Lower leg skin (tissue), 4 donors: Measurements from ENCODE around the gene ORC3. TPM values are rescaled to one million over a fixed set of nuclear protein-coding genes. Genes with fewer than 3 reads are reported as not detected.
"Not testable (repeated sequence)": the region's sequence is repeated elsewhere in the genome, so short reads cannot be mapped to it uniquely, and the experiment has no call there.

Experiments used
- DNase-seq, 2 donors: peaks; one replicate each; pipeline ENCODE4 v3.0.0-alpha.2; 2019; ENCODE audit warnings: low spot score in 2 of 2
- H3K4me3 ChIP-seq: fragments of 200-600 bp; sonication (generic); 2 replicates; pipeline ENCODE4 v1.5.1; 2017; ENCODE audit warnings: mild to moderate bottlenecking, low read depth; ENCODE audit not compliant: poor library complexity, severe bottlenecking
- POLR2A ChIP-seq, 2 donors: fragments of 450-650 bp; IDR thresholded peaks; one replicate each; pipeline ENCODE4 v1.6.1; 2016 to 2017; ENCODE audit warnings: antibody characterized with exemption in 2 of 2, mild to moderate bottlenecking in 1 of 2, moderate library complexity in 1 of 2
- WGBS, 2 donors: methylation state at CpG; one replicate each; pipeline ENCODE4 v1.1.5; 2018; 5-methylcytosine and 5-hydroxymethylcytosine counted together
- intact Hi-C: fragments of 100-400 bp; cut with DNase I; formaldehyde crosslinking; loops from one replicate; pipeline ENCODE4 v1.15.0; 2023; ENCODE audit warnings: low total_unique reads
- total RNA-seq, 4 donors: library from RNA; depleted of rRNA; stranded (reverse); fragments of >200 nt; gene quantifications; one replicate each; pipeline ENCODE4 v1.1.0, GENCODE V29; 2016
- TF ChIP-seq, protein P1 (sequence below), 3 donors: fragments of 450-650 bp; IDR thresholded peaks; one replicate each; pipeline ENCODE4 v1.5.1; 2016; ENCODE audit warnings: antibody characterized with exemption in 3 of 3, mild to moderate bottlenecking in 3 of 3, moderate library complexity in 2 of 3

The ORC3 gene
- total RNA-seq, 4 donors from 2014 or later: 9.9 to 19.1 (median 12.7) TPM

GRCh38 chr6:87600576-87600975 is 10.6 kb downstream of the ORC3 start:
- DNase-seq: no peak
- TF ChIP-seq, protein P1, sequence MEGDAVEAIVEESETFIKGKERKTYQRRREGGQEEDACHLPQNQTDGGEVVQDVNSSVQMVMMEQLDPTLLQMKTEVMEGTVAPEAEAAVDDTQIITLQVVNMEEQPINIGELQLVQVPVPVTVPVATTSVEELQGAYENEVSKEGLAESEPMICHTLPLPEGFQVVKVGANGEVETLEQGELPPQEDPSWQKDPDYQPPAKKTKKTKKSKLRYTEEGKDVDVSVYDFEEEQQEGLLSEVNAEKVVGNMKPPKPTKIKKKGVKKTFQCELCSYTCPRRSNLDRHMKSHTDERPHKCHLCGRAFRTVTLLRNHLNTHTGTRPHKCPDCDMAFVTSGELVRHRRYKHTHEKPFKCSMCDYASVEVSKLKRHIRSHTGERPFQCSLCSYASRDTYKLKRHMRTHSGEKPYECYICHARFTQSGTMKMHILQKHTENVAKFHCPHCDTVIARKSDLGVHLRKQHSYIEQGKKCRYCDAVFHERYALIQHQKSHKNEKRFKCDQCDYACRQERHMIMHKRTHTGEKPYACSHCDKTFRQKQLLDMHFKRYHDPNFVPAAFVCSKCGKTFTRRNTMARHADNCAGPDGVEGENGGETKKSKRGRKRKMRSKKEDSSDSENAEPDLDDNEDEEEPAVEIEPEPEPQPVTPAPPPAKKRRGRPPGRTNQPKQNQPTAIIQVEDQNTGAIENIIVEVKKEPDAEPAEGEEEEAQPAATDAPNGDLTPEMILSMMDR (IDR thresholded peaks at IDR 0.05): no peak
- no peak for TF ChIP-seq POLR2A (IDR thresholded peaks at IDR 0.05)
- 86 to 97% methylated on average over 1 of the region's 1 CpG for WGBS, 2 donors
- H3K4me3 ChIP-seq: no peak overlapping the region
- intact Hi-C loops: no loop called here

GRCh38 chr6:87606199-87606598 is 16.3 kb downstream of the ORC3 start:
- intact Hi-C loops: no loop called here
- no peak for TF ChIP-seq POLR2A (IDR thresholded peaks at IDR 0.05)
- TF ChIP-seq, protein P1 (IDR thresholded peaks at IDR 0.05): no peak
- no peak overlapping the region for H3K4me3 ChIP-seq
- 74 to 85% methylated on average over 2 of the region's 2 CpGs for WGBS, 2 donors
- DNase-seq: no peak

DNA sequence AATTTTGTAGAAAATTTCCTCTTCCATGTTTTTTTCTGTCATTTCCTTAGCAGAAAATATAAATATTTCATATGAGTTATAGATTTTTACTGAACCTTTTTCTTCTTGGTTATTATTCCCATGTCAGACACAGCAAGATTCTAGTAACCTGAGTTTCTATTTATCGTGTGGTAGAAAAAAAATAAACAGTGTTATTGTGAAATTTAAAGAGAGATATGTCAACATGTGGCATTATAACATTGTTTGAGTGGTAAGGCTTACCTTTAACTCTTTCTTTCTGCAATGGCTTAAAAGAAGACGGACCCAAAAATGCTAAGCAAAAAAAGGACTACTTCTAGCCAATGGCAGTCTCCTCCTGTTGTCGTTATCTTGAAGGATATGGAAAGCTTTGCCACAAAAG is 18.9 kb downstream of the ORC3 start:
- intact Hi-C loops: no loop called here
- H3K4me3 ChIP-seq: no peak overlapping the region
- TF ChIP-seq POLR2A (IDR thresholded peaks at IDR 0.05): no peak
- TF ChIP-seq, protein P1 (IDR thresholded peaks at IDR 0.05): no peak
- WGBS, 2 donors: 79 to 96% methylated on average over 3 of the region's 3 CpGs
- DNase-seq: no peak

DNA sequence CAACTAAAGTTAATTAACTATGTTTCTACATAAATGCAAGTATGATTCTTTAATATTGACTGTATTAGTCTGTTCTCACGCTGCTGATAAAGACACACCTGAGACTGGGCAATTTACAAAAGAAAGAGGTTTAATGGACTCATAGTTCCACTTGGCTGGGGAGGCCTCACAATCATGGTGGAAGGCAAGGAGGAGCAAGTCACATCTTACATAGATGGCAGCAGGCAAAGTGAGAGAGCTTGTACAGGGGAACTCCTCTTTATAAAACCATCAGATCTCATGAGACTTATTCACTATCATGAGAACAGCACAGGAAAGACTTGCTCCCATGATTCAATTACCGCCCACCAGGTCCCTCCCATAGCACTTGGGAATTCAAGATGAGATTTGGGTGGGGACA is 23.1 kb downstream of the ORC3 start:
- intact Hi-C loops: not testable (repeated sequence)

GRCh38 chr6:87617405-87617804 is 27.5 kb downstream of the ORC3 start:
- no peak overlapping the region for H3K4me3 ChIP-seq
- WGBS, 2 donors: 93% methylated on average over 4 of the region's 4 CpGs
- no peak for DNase-seq
- TF ChIP-seq POLR2A (IDR thresholded peaks at IDR 0.05): no peak
- TF ChIP-seq, protein P1 (IDR thresholded peaks at IDR 0.05): no peak
- intact Hi-C loops: no loop called here

More for the DNA sequence above, 23.1 kb downstream of the ORC3 start:
- WGBS, 2 donors: 98 to 99% methylated on average over 2 of the region's 2 CpGs
- not testable (repeated sequence) for DNase-seq, H3K4me3 ChIP-seq

DNA sequence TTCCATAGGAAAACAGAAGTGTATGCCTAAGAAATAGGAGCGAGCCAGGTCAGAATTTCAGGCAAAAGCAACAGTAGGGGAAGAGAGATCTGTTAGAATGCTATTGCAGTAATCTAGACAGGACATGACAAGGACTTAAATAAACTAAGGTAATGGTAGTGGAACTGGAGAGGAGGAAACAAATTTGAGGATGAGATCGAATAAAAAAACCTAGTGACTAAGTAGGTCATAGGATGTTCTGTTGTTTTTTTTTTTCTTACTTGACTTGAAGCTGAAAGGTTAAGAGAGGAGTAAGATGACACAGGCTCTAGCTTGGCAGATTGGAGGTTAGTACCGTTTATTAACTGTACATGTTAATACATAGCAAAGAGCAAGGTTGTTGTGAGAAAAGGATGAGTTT is 28.6 kb downstream of the ORC3 start:
- H3K4me3 ChIP-seq: no peak overlapping the region
- DNase-seq: no peak
- intact Hi-C loops: no loop called here
- no peak for TF ChIP-seq POLR2A (IDR thresholded peaks at IDR 0.05)
- 95 to 98% methylated on average over 3 of the region's 3 CpGs for WGBS, 2 donors

DNA sequence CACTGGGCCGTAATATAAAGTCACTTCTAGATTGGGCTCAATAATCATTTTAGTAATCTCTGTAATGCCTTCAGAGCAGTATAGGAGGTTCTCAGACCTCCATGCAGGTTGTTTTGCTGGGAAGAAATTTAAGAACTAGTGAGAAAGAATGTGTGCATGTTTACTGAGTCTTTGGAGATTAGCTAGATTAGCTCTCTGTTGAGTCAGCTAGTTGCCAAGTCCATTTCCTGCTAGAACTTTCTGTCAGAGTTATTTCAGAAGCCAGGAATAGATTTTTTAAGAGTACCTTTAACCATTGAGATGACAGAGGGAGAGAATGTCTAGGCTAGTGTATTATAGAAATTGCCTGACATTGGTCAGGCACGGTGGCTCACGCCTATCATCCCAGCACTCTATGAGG is 33.3 kb downstream of the ORC3 start:
- no peak for DNase-seq
- intact Hi-C loops: loop anchor here (10.0 kb wide), 1 partner anchor 1468 kb away; no protein-coding TSS in a partner anchor
- no peak overlapping the region for H3K4me3 ChIP-seq
- 98 to 99% methylated on average over 3 of the region's 3 CpGs for WGBS, 2 donors
- TF ChIP-seq, protein P1 (IDR thresholded peaks at IDR 0.05): no peak
- TF ChIP-seq POLR2A (IDR thresholded peaks at IDR 0.05): no peak
